Karpas-422 (cell line): ENCODE measurements around the gene B3GAT3. TPM values are rescaled to one million over a fixed set of nuclear protein-coding genes. Genes with fewer than 3 reads are reported as not detected.
"Not testable (repeated sequence)": the region's sequence is repeated elsewhere in the genome, so short reads cannot be mapped to it uniquely, and the experiment has no call there.

Experiments
- DNase-seq: peaks from one replicate; pipeline ENCODE4 v3.0.0-alpha.2; 2015
- H2AFZ ChIP-seq: fragments of 200-600 bp; sonication (generic); 2 replicates; pipeline ENCODE4 v1.6.1; 2014; ENCODE audit warnings: antibody characterized with exemption, low read length, mixed read lengths
- H3K27ac ChIP-seq: fragments of 200-600 bp; sonication (generic); 2 replicates; pipeline ENCODE4 v1.5.1; 2014; ENCODE audit warnings: mild to moderate bottlenecking, low read length, moderate library complexity
- H3K27me3 ChIP-seq: fragments of 200-600 bp; sonication (generic); 2 replicates; pipeline ENCODE4 v1.6.1; 2014; ENCODE audit warnings: low read length, mixed read lengths
- H3K36me3 ChIP-seq: fragments of 200-600 bp; sonication (generic); 2 replicates; pipeline ENCODE4 v1.6.1; 2014; ENCODE audit warnings: low read length, mixed read lengths; ENCODE audit not compliant: insufficient read depth
- H3K4me1 ChIP-seq: fragments of 200-600 bp; sonication (generic); 2 replicates; pipeline ENCODE4 v1.6.1; 2014; ENCODE audit warnings: mild to moderate bottlenecking, low read length, mixed read lengths
- H3K4me2 ChIP-seq: fragments of 200-600 bp; sonication (generic); 2 replicates; pipeline ENCODE4 v1.6.1; 2014; ENCODE audit warnings: low read length, low read depth, mild to moderate bottlenecking; ENCODE audit not compliant: poor library complexity, severe bottlenecking
- H3K4me3 ChIP-seq: fragments of 200-600 bp; sonication (generic); 2 replicates; pipeline ENCODE4 v1.5.1; 2014; ENCODE audit warnings: mild to moderate bottlenecking, antibody characterized with exemption, low read length, mixed read lengths
- H3K79me2 ChIP-seq: fragments of 200-600 bp; sonication (generic); 2 replicates; pipeline ENCODE4 v1.6.1; 2014; ENCODE audit warnings: mild to moderate bottlenecking, low read length, mixed read lengths
- H3K9ac ChIP-seq: fragments of 200-600 bp; sonication (generic); 2 replicates; pipeline ENCODE4 v1.6.0; 2014; ENCODE audit warnings: low read length
- H3K9me2 ChIP-seq: fragments of 200-600 bp; sonication (generic), shearing (Covaris generic); replicated peaks from 2 replicates; pipeline ENCODE4 v1.6.0; 2014; ENCODE audit warnings: mild to moderate bottlenecking, low read length, moderate library complexity; ENCODE audit not compliant: insufficient read depth
- H3K9me3 ChIP-seq: fragments of 300-700, 200-600 bp; sonication (generic); 2 replicates; pipeline ENCODE4 v1.6.1; 2014; ENCODE audit warnings: low read length, mixed read lengths
- H4K20me1 ChIP-seq: fragments of 200-600 bp; sonication (generic); 2 replicates; pipeline ENCODE4 v1.6.1; 2014; ENCODE audit warnings: mild to moderate bottlenecking, antibody characterized with exemption, low read length, low read depth; ENCODE audit not compliant: insufficient read depth
- total RNA-seq: library from RNA; depleted of rRNA; stranded (reverse); fragments of >200 nt; shearing (Covaris generic); gene quantifications from 2 replicates; pipeline ENCODE4 v1.2.3, GENCODE V29; 2014; ENCODE audit warnings: low replicate concordance

The B3GAT3 gene
- total RNA-seq, 1 experiment from 2014 or later: 43.5 TPM

DNA sequence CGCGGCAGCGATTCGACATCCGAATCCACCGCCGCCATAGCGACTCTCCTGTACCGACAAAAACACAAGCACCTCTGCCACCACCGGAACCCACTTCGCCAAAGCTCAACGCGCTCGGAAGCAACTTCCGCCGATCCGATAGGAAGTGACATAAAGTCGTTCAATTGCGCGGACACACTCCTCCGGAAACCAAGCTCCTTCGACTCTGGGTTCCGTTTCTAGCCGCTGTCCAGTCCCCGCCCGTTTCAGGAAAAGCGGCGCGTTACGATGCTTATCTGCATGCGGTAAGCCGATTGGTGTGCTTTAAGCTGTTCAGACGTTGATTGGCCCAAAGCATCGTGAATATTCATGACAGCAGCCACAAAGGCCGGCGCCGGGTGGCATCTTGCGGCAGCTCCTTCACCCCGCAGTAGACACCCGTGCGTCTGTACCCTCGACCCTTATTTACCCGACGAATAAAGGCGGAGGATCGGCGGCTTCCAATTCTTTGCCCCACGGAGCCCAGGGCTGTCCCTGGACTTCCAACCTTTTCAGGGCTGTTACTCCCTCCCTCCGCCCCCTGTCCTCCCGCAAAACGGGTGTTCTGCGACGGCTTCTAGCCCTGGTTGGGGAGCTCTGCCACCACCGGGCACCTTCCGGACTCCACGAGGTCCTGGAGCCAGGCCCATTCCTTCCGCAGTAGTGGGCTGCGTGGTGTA lies 30.2 kb downstream of the B3GAT3 start, which contains the start of gene TUT1:
TUT1 (minus strand) TSS at position 76 of the 698 bp plus-strand sequence; CDS start at position 38, 38 bp downstream.
- Histone ChIP-seq H3K36me3 (peaks cover 34% of the 10 kb centered on the region; the same call in 1 of the 2 replicates), H3K27ac (peak within 1 kb of the TSS; percentile 83), H3K4me3 (peak within 1 kb of the TSS; percentile 93)

DNA sequence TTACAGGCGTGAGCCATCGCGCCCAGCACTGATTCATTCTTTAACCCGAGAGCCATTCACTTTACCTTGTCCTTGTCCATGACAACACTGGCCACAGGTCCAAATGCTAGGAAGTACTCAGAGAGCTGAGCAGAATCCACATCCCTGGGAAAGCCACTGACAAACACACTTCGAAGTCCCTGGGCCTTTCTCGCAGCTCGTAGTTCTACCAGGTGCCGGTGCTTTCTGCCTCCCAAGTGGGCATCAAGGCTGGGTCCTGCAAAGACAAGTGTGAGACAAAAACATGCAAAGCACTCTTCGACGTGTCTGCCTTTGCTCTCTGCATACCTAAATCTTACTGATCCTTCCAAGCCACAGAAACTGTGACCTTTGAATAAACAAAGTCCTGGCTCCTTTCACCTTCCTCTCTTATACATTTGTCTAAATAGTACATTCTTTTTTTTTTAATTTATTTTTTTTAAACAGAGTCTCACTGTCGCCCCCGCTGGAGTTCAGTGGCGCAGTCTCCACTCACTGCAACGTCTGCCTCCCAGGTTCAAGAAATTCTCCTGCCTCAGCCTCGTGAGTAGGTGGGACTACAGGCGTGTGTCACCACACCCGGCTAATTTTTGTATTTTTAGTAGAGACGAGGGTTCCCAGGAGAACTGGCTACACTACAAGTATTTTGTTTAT lies 32.7 kb downstream of the B3GAT3 start:
- H3K27me3 ChIP-seq: no peaks in the 10 kb centered on the region
- no peak overlapping the region for H3K4me3 ChIP-seq
- no peak overlapping the region for H3K27ac ChIP-seq
- no peak for DNase-seq
- peaks cover 50% of the 10 kb centered on the region for H3K79me2 ChIP-seq
- H3K36me3 ChIP-seq: peaks cover 30% of the 10 kb centered on the region
- H3K9me3 ChIP-seq: no peaks in the 10 kb centered on the region
- H3K9me2 ChIP-seq: no peaks in the 10 kb centered on the region
- H3K4me2 ChIP-seq: peak overlapping the region; percentile 83
- H3K9ac ChIP-seq: no peak overlapping the region
- peaks cover 34% of the 10 kb centered on the region for H3K4me1 ChIP-seq
- no peak overlapping the region for H2AFZ ChIP-seq
- H4K20me1 ChIP-seq: no peaks in the 10 kb centered on the region

More for the DNA sequence above, 30.2 kb downstream of the B3GAT3 start, which contains the start of gene TUT1:
- H3K9me2 ChIP-seq: no peaks in the 10 kb centered on the region
- H3K9ac ChIP-seq: peak within 1 kb of the TSS; percentile 86
- peak within 1 kb of the TSS; percentile 88 for H3K4me2 ChIP-seq
- no peaks in the 10 kb centered on the region for H3K27me3 ChIP-seq
- H4K20me1 ChIP-seq: no peaks in the 10 kb centered on the region
- H2AFZ ChIP-seq: no peak within 1 kb of the TSS
- peaks cover 38% of the 10 kb centered on the region for H3K79me2 ChIP-seq
- H3K4me1 ChIP-seq: peaks cover 34% of the 10 kb centered on the region
- peak; percentile 100 for DNase-seq
- no peaks in the 10 kb centered on the region for H3K9me3 ChIP-seq

DNA sequence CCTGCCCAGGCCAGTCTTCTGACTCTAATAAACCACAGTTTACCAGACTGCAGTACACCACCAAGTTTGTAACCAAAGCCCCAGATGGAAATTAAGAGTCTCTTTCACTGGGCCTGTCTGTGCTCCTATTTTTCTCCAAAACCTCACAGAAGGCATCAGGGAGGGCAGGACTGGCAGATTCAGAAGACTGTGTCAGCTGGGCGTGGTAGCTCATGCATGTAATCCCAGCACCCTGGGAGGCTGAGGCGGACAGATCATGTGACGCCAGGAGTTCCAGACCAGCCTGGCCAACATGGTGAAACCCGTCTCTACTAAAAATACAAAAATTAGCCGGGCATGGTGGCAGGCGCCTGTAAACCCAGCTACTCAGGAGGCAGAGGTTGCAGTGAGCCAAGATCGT lies 36.4 kb downstream of the B3GAT3 start:
- not testable (repeated sequence) for H2AFZ ChIP-seq, H3K27me3 ChIP-seq, H3K27ac ChIP-seq, H3K4me3 ChIP-seq, H3K4me2 ChIP-seq, DNase-seq, H3K9me3 ChIP-seq, H3K9me2 ChIP-seq, H4K20me1 ChIP-seq, H3K9ac ChIP-seq
- Histone ChIP-seq H3K36me3 (peaks cover 29% of the 10 kb centered on the region), H3K4me1 (peaks cover 10% of the 10 kb centered on the region), H3K79me2 (peaks cover 40% of the 10 kb centered on the region)

DNA sequence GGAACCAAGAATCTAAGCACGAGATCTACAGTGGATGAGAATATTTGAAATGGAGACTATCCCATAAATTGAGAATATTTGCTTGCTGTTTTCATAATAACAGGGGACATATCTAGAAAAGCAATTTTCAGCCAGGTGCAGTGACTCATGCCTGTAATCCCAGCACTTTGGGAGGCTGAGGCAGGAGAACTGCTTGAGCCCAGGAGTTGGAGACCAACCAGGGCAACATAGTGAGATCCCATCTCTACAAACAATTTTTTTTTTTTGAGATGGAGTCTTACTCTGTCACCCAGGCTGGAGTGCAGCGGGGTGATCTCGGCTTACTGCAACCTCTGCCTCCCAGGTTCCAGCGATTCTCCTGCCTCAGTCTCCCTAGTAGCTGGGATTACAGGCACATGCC lies 40.1 kb downstream of the B3GAT3 start:
- peaks cover 12% of the 10 kb centered on the region for H3K79me2 ChIP-seq
- not testable (repeated sequence) for H3K9me3 ChIP-seq, H3K9ac ChIP-seq, H3K27ac ChIP-seq, H3K9me2 ChIP-seq, H3K4me2 ChIP-seq, DNase-seq, H2AFZ ChIP-seq, H4K20me1 ChIP-seq, H3K27me3 ChIP-seq, H3K4me1 ChIP-seq, H3K4me3 ChIP-seq
- H3K36me3 ChIP-seq: peaks cover 21% of the 10 kb centered on the region

DNA sequence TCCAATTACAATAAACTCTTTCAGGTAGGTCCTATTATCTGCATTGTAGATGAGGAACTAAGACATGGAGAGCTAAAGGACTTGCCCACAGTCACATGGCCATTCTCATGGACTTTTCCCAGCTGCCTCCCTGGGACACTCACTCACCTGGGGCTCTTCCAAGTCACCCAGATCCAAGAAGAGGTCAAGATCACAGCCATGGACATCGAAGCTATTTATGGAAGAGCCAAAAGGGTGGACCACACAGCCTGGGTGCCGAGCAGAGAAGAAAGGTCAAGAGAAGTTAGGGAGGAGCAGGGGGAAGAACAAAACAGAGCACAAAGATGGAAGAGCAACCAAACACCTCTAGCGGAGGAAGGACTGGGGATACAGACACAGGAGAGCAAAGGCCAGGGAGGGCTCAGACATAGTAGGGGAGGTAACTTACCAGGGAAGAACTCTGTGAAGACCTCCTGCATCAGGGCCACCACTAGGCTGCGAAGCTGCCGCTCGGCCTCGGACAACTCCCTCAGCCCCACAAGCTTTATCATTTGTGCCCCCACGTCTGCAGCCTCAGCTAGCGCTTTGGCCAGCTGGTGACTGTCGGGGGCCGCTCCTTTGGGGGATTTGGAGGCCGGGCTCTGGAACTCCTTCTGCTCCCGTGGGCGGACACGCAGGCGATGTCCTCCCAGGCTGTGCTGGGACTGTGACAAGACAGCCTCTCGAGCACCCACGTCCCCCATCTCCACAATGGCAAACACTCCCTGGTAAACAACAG lies 40.6 kb downstream of the B3GAT3 start:
- no peaks in the 10 kb centered on the region for H3K4me1 ChIP-seq
- H3K9ac ChIP-seq: no peak overlapping the region
- H3K79me2 ChIP-seq: peaks cover 9% of the 10 kb centered on the region
- H3K27me3 ChIP-seq: no peaks in the 10 kb centered on the region
- H3K36me3 ChIP-seq: peaks cover 17% of the 10 kb centered on the region
- H3K9me2 ChIP-seq: no peaks in the 10 kb centered on the region
- no peak overlapping the region for H2AFZ ChIP-seq
- DNase-seq: no peak
- H3K9me3 ChIP-seq: no peaks in the 10 kb centered on the region
- no peak overlapping the region for H3K4me2 ChIP-seq
- H3K4me3 ChIP-seq: no peak overlapping the region
- H3K27ac ChIP-seq: no peak overlapping the region
- H4K20me1 ChIP-seq: no peaks in the 10 kb centered on the region

DNA sequence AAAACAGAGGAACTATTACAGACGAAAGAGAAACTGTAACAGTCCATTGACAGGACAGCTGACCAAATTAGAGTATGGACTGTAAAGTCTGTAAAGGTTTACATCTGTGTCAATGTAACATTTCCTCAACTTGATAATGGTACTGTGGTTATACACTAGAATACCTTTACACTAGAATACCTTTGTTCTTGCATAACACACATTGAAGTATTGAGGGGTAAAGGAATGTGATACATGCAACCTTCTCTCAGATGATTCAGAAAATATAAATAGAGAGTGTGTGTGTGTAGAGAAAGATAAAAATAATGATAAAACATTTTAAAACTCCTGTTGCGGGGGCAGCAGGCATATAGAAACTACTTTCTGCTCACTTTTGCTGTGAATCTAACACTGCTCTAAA lies 42.5 kb downstream of the B3GAT3 start:
- H2AFZ ChIP-seq: no peak overlapping the region
- H3K79me2 ChIP-seq: no peaks in the 10 kb centered on the region
- peaks cover 10% of the 10 kb centered on the region; the same call in 1 of the 2 replicates for H3K36me3 ChIP-seq

DNA sequence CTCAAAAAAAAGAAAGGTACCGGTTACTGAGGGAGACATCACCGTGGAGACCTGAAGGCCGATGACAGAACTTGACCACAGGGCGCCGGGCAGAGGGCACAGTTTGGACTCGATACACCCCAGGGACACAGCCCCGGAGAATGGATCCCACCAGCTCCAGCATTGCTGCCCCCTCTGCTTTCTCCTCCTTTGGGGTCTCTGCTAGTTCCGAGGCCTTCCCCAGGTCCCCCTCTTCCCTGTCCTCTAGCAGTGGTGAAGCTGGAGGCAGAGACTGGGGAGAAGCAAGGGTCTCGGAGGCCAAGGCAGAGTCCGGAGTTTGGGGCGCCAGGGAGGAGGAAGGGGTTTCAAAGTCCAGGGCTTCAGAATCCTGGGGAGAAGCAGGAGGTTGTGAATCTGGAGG lies 43.2 kb downstream of the B3GAT3 start:
- Histone ChIP-seq H3K27ac (no peak overlapping the region), H4K20me1 (no peaks in the 10 kb centered on the region), H3K9me3 (no peaks in the 10 kb centered on the region), H3K9ac (no peak overlapping the region), H3K4me1 (peaks cover 17% of the 10 kb centered on the region), H2AFZ (no peak overlapping the region), H3K79me2 (peaks cover 1% of the 10 kb centered on the region), H3K9me2 (no peaks in the 10 kb centered on the region), H3K27me3 (no peaks in the 10 kb centered on the region), H3K4me2 (no peak overlapping the region), H3K4me3 (no peak overlapping the region), H3K36me3 (peaks cover 4% of the 10 kb centered on the region; the same call in 1 of the 2 replicates)
- DNase-seq: no peak

More for the DNA sequence above, 42.5 kb downstream of the B3GAT3 start:
- Histone ChIP-seq H3K27me3 (no peaks in the 10 kb centered on the region), H3K4me3 (no peak overlapping the region), H3K4me2 (no peak overlapping the region), H3K4me1 (peaks cover 15% of the 10 kb centered on the region), H4K20me1 (no peaks in the 10 kb centered on the region), H3K9ac (no peak overlapping the region), H3K9me2 (no peaks in the 10 kb centered on the region), H3K9me3 (no peaks in the 10 kb centered on the region), H3K27ac (no peak overlapping the region)
- no peak for DNase-seq
